Central memory CD4-positive, alpha-beta T cell (primary cell): ENCODE data around the gene LURAP1L.

ENCODE experiments used
- DNase-seq: peaks from one replicate; pipeline ENCODE4 v3.0.0; 2022
- total RNA-seq, 3 experiments: gene quantifications; one replicate each; lab custom pipeline; 2026; lab: John Stamatoyannopoulos, UW

LURAP1L gene
- 0 reads per million in 3 experiments for total RNA-seq

- DNase-seq, result no peak
Observed at GRCh38 chr9:12774861-12775678, at the start of gene LURAP1L. Gene LURAP1L, plus strand, starts transcription at chr9:12775020. Its CDS starts 696 bp downstream, at chr9:12775716.

GRCh38 chr9:12726795-12727194, 48.0 kb upstream of the LURAP1L start:
- no peak for DNase-seq

GRCh38 chr9:12730198-12730597, 44.6 kb upstream of the LURAP1L start:
- no peak for DNase-seq

- DNase-seq, result no peak
Observed at GRCh38 chr9:12730927-12731326, 43.9 kb upstream of the LURAP1L start.

- no peak for DNase-seq
Observed at GRCh38 chr9:12732971-12733370, 41.8 kb upstream of the LURAP1L start.

- DNase-seq, result no peak
Observed at GRCh38 chr9:12735665-12736064, 39.2 kb upstream of the LURAP1L start.

GRCh38 chr9:12737871-12738270, 36.9 kb upstream of the LURAP1L start:
- no peak for DNase-seq

GRCh38 chr9:12739014-12739652, 35.7 kb upstream of the LURAP1L start:
- DNase-seq, result no peak

- DNase-seq, result no peak
Observed at GRCh38 chr9:12740845-12741244, 34.0 kb upstream of the LURAP1L start.

GRCh38 chr9:12748016-12748415, 26.8 kb upstream of the LURAP1L start:
- no peak for DNase-seq

- no peak for DNase-seq
Observed at GRCh38 chr9:12748954-12749353, 25.9 kb upstream of the LURAP1L start.

GRCh38 chr9:12753931-12754330, 20.9 kb upstream of the LURAP1L start:
- no peak for DNase-seq

- no peak for DNase-seq
Observed at GRCh38 chr9:12759761-12760160, 15.1 kb upstream of the LURAP1L start.

GRCh38 chr9:12760758-12761157, 14.1 kb upstream of the LURAP1L start:
- DNase-seq, result no peak

GRCh38 chr9:12764150-12764549, 10.7 kb upstream of the LURAP1L start:
- DNase-seq, result no peak

GRCh38 chr9:12765088-12765798, 9.6 kb upstream of the LURAP1L start:
- DNase-seq, result no peak

GRCh38 chr9:12766357-12766756, 8.5 kb upstream of the LURAP1L start:
- no peak for DNase-seq

GRCh38 chr9:12770261-12770660, 4.6 kb upstream of the LURAP1L start:
- DNase-seq, result no peak

- DNase-seq, result no peak
Observed at GRCh38 chr9:12771891-12772290, 2.9 kb upstream of the LURAP1L start.

- DNase-seq, result no peak
Observed at GRCh38 chr9:12773562-12773961, 1.3 kb upstream of the LURAP1L start.

GRCh38 chr9:12775679-12776512, 1.1 kb downstream of the LURAP1L start:
- no peak for DNase-seq

- DNase-seq, result no peak
Observed at GRCh38 chr9:12776513-12777055, 1.8 kb downstream of the LURAP1L start.
